SK-N-MC (cell line): Measurements from ENCODE around the gene CD99L2.

Experiments
- EZH2 ChIP-seq: fragments of 200-600 bp; sonication (generic); IDR thresholded peaks from one replicate; pipeline ENCODE4 v1.6.1; 2017; ENCODE audit warnings: antibody characterized with exemption
- POLR2AphosphoS5 ChIP-seq: IDR thresholded peaks from 2 replicates; pipeline ENCODE4 v1.6.1; 2012; ENCODE audit warnings: mild to moderate bottlenecking, low read depth, low read length, borderline replicate concordance

DNA sequence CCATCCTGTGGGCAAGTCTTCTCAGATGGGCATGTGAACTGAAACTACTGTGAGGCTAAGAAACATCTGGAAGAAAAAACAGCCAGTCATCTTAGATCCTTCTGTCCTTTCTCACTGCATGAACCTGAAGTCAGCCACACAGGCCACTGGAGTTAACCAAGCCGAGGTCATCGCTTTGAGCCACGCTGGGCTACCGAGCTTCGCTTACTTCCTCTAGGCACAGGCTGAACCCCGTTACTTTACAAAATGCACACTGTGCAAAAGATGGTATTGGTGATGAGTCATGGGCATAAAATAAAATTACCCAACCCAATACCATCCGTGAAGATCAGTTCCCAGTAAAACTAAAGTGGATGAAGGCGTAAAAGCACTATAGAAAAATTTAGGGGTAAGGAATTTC, 119.1 kb downstream of the CD99L2 start:
- TF ChIP-seq POLR2AphosphoS5 (no peak), EZH2 (no peak)
